ENCODE data around the gene SMIM28.

GRCh38 chr6:138371720-138372119, 6.0 kb upstream of the SMIM28 start:
- TF ChIP-seq, protein P1, sequence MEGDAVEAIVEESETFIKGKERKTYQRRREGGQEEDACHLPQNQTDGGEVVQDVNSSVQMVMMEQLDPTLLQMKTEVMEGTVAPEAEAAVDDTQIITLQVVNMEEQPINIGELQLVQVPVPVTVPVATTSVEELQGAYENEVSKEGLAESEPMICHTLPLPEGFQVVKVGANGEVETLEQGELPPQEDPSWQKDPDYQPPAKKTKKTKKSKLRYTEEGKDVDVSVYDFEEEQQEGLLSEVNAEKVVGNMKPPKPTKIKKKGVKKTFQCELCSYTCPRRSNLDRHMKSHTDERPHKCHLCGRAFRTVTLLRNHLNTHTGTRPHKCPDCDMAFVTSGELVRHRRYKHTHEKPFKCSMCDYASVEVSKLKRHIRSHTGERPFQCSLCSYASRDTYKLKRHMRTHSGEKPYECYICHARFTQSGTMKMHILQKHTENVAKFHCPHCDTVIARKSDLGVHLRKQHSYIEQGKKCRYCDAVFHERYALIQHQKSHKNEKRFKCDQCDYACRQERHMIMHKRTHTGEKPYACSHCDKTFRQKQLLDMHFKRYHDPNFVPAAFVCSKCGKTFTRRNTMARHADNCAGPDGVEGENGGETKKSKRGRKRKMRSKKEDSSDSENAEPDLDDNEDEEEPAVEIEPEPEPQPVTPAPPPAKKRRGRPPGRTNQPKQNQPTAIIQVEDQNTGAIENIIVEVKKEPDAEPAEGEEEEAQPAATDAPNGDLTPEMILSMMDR (IDR thresholded peaks at IDR 0.05; ENCODE audit: low read length), result no peak
- no peak for TF ChIP-seq EZH2 (IDR thresholded peaks at IDR 0.05; ENCODE audit: borderline replicate concordance, low read length)
